Activated naive CD4-positive, alpha-beta T cell treated with anti-CD3 and anti-CD28 coated beads, Interleukin-2, amount 50 U/mL, for 16 hours (primary cell): ENCODE measurements around the gene TTYH3.

Experiments
- DNase-seq: peaks from one replicate; pipeline ENCODE4 v3.0.0-alpha.2; 2020

Gene TTYH3

GRCh38 chr7:2617325-2617905 lies 14.4 kb upstream of the TTYH3 start:
- DNase-seq, result no peak

- DNase-seq, result no peak
Measured at GRCh38 chr7:2619116-2619515, 12.7 kb upstream of the TTYH3 start.

- DNase-seq, result no peak
Measured at GRCh38 chr7:2621061-2621828, 10.5 kb upstream of the TTYH3 start.

- no peak for DNase-seq
Measured at GRCh38 chr7:2621948-2622640, 9.7 kb upstream of the TTYH3 start.

GRCh38 chr7:2622869-2623697 lies 8.7 kb upstream of the TTYH3 start:
- DNase-seq, result no peak

- no peak for DNase-seq
Measured at GRCh38 chr7:2623698-2624014, 8.1 kb upstream of the TTYH3 start.

- no peak for DNase-seq
Measured at GRCh38 chr7:2624293-2624886, 7.4 kb upstream of the TTYH3 start.

- DNase-seq, result no peak
Measured at GRCh38 chr7:2626498-2627117, 5.2 kb upstream of the TTYH3 start.

- DNase-seq, result no peak
Measured at GRCh38 chr7:2627258-2628129, 4.3 kb upstream of the TTYH3 start.

- DNase-seq, result no peak
Measured at GRCh38 chr7:2628130-2628482, 3.7 kb upstream of the TTYH3 start.

GRCh38 chr7:2628891-2629290 lies 2.9 kb upstream of the TTYH3 start:
- no peak for DNase-seq

- DNase-seq, result no peak
Measured at GRCh38 chr7:2629746-2630681, 1.8 kb upstream of the TTYH3 start.

GRCh38 chr7:2632733-2633537 lies 1.1 kb downstream of the TTYH3 start:
- peak; percentile 68 for DNase-seq

GRCh38 chr7:2633538-2634266 lies 1.9 kb downstream of the TTYH3 start:
- DNase-seq, result peak; percentile 50

GRCh38 chr7:2634267-2635145 lies 2.7 kb downstream of the TTYH3 start:
- DNase-seq, result no peak

GRCh38 chr7:2635148-2635668 lies 3.4 kb downstream of the TTYH3 start:
- no peak for DNase-seq
